Epithelial cell of umbilical artery (primary cell): ENCODE measurements around the gene YJEFN3. TPM values are rescaled to one million over a fixed set of nuclear protein-coding genes. Genes with fewer than 3 reads are reported as not detected.

ENCODE experiments used
- total RNA-seq: library from RNA; depleted of rRNA; stranded (reverse); fragments of >200 nt; gene quantifications from 2 replicates; pipeline ENCODE4 v1.2.3, GENCODE V29; 2014

Gene YJEFN3
- under 0.01 and 1.2 TPM in 2 replicates for total RNA-seq

GRCh38 chr19:19528721-19529490 is at the start of gene YJEFN3:
Gene YJEFN3, plus strand, starts transcription at chr19:19528911. Its CDS starts 22 bp downstream, at chr19:19528933.

GRCh38 chr19:19514881-19515641 is 13.7 kb upstream of the YJEFN3 start, which contains the start of gene TSSK6:
Gene TSSK6, minus strand, starts transcription at chr19:19515548. Its CDS starts 121 bp downstream, at chr19:19515427.

GRCh38 chr19:19515642-19516519 is 12.8 kb upstream of the YJEFN3 start, which contains the start of gene NDUFA13:
Gene NDUFA13, plus strand, starts transcription at chr19:19516225. Its CDS starts 14 bp downstream, at chr19:19516239.

GRCh38 chr19:19538061-19538784 is 9.5 kb downstream of the YJEFN3 start, which contains the start of gene CILP2:
Gene CILP2, plus strand, starts transcription at chr19:19538265. Its CDS starts 85 bp downstream, at chr19:19538350.

Other genes with a start within 250 kb of the YJEFN3 start
- 15.6 and 20.1 TPM in 2 replicates for gene SUGP1, start 208.4 kb upstream of the YJEFN3 start, total RNA-seq
- gene MAU2, start 208.1 kb upstream of the YJEFN3 start, total RNA-seq: 24.7 and 27.4 TPM in 2 replicates
- gene GATAD2A, start 123.2 kb upstream of the YJEFN3 start, total RNA-seq: 46.8 and 51.0 TPM in 2 replicates
- gene TSSK6, start 13.4 kb upstream of the YJEFN3 start, total RNA-seq: 0.32 and 0.76 TPM in 2 replicates
- 50.8 and 253 TPM in 2 replicates for gene NDUFA13, start 12.7 kb upstream of the YJEFN3 start, total RNA-seq
- not detected in 2 replicates for gene CILP2, start 9.4 kb downstream of the YJEFN3 start, total RNA-seq
- gene PBX4, start 89.8 kb downstream of the YJEFN3 start, total RNA-seq: not detected in 2 replicates
- 0.30 and 0.32 TPM in 2 replicates for gene LPAR2, start 99.3 kb downstream of the YJEFN3 start, total RNA-seq
- gene GMIP, start 114.7 kb downstream of the YJEFN3 start, total RNA-seq: 4.3 and 10.7 TPM in 2 replicates
- gene ATP13A1, start 134.8 kb downstream of the YJEFN3 start, total RNA-seq: 21.6 and 49.7 TPM in 2 replicates
- gene ZNF101, start 139.9 kb downstream of the YJEFN3 start, total RNA-seq: 8.1 and 13.4 TPM in 2 replicates
- 4.9 and 5.3 TPM in 2 replicates for gene ZNF14, start 204.2 kb downstream of the YJEFN3 start, total RNA-seq